K562 (cell line): Measurements from ENCODE around the gene CEBPB. TPM values are rescaled to one million over a fixed set of nuclear protein-coding genes. Genes with fewer than 3 reads are reported as not detected.

ENCODE experiments used
- BCOR ChIP-seq: fragments of 450-650 bp; IDR thresholded peaks from 2 replicates; pipeline ENCODE4 v1.6.1; 2016
- C11orf30 ChIP-seq: fragments of 450-650 bp; IDR thresholded peaks from 2 replicates; pipeline ENCODE4 v1.6.1; 2016; ENCODE audit warnings: low read depth, mild to moderate bottlenecking
- ELF2 ChIP-seq: fragments of 250-450 bp; sonication (Bioruptor Pico); IDR thresholded peaks from 2 replicates; pipeline ENCODE4 v1.5.0; 2021; ENCODE audit warnings: mild to moderate bottlenecking
- ESRRA ChIP-seq: fragments of 450-650 bp; IDR thresholded peaks from 2 replicates; pipeline ENCODE4 v1.6.1; 2014; ENCODE audit warnings: low read depth, mild to moderate bottlenecking, moderate library complexity, borderline replicate concordance
- HIVEP1 ChIP-seq: fragments of 250-450 bp; sonication (Bioruptor Pico); IDR thresholded peaks from 2 replicates; pipeline ENCODE4 v1.4.0; 2020; ENCODE audit warnings: mild to moderate bottlenecking
- HOXB6 ChIP-seq: fragments of 250-450 bp; sonication (Bioruptor Pico); IDR thresholded peaks from 2 replicates; pipeline ENCODE4 v1.5.1; 2022; ENCODE audit warnings: mild to moderate bottlenecking, borderline replicate concordance
- LEF1 ChIP-seq: fragments of 450-650 bp; IDR thresholded peaks from 2 replicates; pipeline ENCODE4 v1.6.1; 2016; ENCODE audit warnings: mild to moderate bottlenecking
- NR1H2 ChIP-seq: sonication (generic); formaldehyde crosslinking; IDR thresholded peaks from 2 replicates; pipeline ENCODE4 v1.4.0; 2020; ENCODE audit warnings: mild to moderate bottlenecking, missing genetic modification reagents
- POLR3G ChIP-seq: IDR thresholded peaks from 2 replicates; pipeline ENCODE4 v1.6.1; 2011; ENCODE audit not compliant: insufficient read length, insufficient replicate concordance; ENCODE audit errors: extremely low read depth
- SMARCA5 ChIP-seq: fragments of 450-650 bp; IDR thresholded peaks from 2 replicates; pipeline ENCODE4 v1.6.1; 2016
- SOX6 ChIP-seq: fragments of 450-650 bp; IDR thresholded peaks from 2 replicates; pipeline ENCODE4 v1.6.1; 2014; ENCODE audit warnings: mild to moderate bottlenecking
- TRIM24 ChIP-seq, 2 experiments: fragments of 450-650 bp; IDR thresholded peaks; 2 replicates each; pipeline ENCODE4 v1.6.1; 2016
- ZBTB8A ChIP-seq: fragments of 450-650 bp; IDR thresholded peaks from 2 replicates; pipeline ENCODE4 v1.6.1; 2018; ENCODE audit warnings: mild to moderate bottlenecking, moderate library complexity; ENCODE audit not compliant: partially characterized antibody
- ZNF143 ChIP-seq: sonication (generic); formaldehyde crosslinking; IDR thresholded peaks from 2 replicates; pipeline ENCODE4 v1.9.0; 2022; ENCODE audit warnings: mild to moderate bottlenecking, missing genetic modification reagents
- ZNF445 ChIP-seq: fragments of 250-450 bp; sonication (Bioruptor Pico); IDR thresholded peaks from 2 replicates; pipeline ENCODE4 v1.4.0; 2020; ENCODE audit warnings: low read depth, mild to moderate bottlenecking, moderate library complexity
- ZNF696 ChIP-seq: fragments of 250-450 bp; sonication (Bioruptor Pico); conservative IDR thresholded peaks from 2 replicates; pipeline ENCODE4 v1.4.0; 2020; ENCODE audit warnings: mild to moderate bottlenecking, moderate library complexity
- polyA plus RNA-seq, 8 experiments: library from polyadenylated mRNA; depleted of rRNA in 4 of 8; stranded (reverse) in 5 of 8; unstranded in 3 of 8; fragments of >200 nt; fragmentation: Nextera tagmentation in 2 of 8; fragmentation: Illumina TruSeq in 1 of 8; extraction: Ambion mirVana in 2 of 8; extraction: Trizol in 1 of 8; gene quantifications; 2 replicates each; pipeline versions ENCODE4 v1.2.1 to v1.2.3, GENCODE V29; 2011 to 2014; ENCODE audit warnings: inconsistent platforms in 1 of 8, missing spikeins in 1 of 8
- total RNA-seq, 7 experiments: library from RNA; depleted of rRNA in 6 of 7; stranded (reverse); fragments of >200 nt in 6 of 7; fragmentation: Illumina TruSeq in 2 of 7; extraction: Trizol in 2 of 7; gene quantifications; 2 replicates each; pipeline versions ENCODE4 v1.2.1 to v1.2.3, GENCODE V29; 2011 to 2021; ENCODE audit warnings: low replicate concordance in 1 of 7
- TF ChIP-seq, protein P1 (sequence below), 2 experiments: fragments of 450-650 bp; formaldehyde crosslinking in 1 of 2; IDR thresholded peaks; 2 replicates each; pipeline versions ENCODE4 v1.4.0 to v1.6.1; 2014 to 2020; ENCODE audit warnings: mild to moderate bottlenecking in 2 of 2, borderline replicate concordance in 1 of 2, low read depth in 1 of 2
- TF ChIP-seq, protein P2 (sequence below): sonication (generic); formaldehyde crosslinking; IDR thresholded peaks from 2 replicates; pipeline ENCODE4 v1.5.0; 2020; ENCODE audit warnings: missing genetic modification reagents
- TF ChIP-seq, protein P3 (sequence below): sonication (generic); formaldehyde crosslinking; IDR thresholded peaks from 2 replicates; pipeline ENCODE4 v1.8.1; 2023; ENCODE audit warnings: mild to moderate bottlenecking, missing genetic modification reagents

Gene CEBPB
- total and polyA plus RNA-seq, 9 of the 15 experiments (the other 6 are each of a cell fraction or from before 2014, with no cell fraction given) = 1.2 to 72.6 (median 7.8) TPM

DNA sequence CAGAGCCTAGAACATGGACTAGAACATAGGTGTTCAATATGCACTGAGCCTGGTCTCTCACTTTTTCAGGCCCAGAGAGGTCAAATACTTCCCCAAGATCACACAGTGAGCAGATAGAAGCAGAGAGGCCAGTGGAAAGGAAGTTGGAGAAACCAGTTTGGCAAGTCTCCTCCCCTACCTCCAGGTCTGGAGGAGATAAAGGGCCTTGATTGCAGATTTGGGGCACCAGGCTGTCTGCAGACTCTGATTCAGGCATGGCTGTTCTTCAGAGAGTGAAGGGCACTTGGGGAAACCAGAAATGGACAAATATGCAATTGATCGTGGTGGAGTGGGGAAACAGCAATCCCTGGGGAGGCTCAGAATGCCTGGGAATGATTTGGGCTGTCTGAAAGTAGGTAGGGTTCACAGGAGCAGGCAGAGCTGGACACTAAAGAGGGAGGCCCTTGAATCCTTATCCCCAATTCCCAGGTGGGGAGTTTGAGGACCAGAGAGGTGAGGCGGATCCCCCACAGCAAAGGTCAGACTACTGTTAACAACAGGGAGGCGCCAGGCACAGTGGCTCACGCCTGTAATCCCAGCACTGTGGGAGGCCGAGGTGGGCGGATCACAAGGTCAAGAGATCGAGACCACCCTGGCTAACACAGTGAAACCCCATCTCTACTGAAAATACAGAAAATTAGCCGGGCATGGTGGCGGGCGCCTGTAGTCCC lies 39.4 kb upstream of the CEBPB start (continued):
- TF ChIP-seq, protein P1, sequence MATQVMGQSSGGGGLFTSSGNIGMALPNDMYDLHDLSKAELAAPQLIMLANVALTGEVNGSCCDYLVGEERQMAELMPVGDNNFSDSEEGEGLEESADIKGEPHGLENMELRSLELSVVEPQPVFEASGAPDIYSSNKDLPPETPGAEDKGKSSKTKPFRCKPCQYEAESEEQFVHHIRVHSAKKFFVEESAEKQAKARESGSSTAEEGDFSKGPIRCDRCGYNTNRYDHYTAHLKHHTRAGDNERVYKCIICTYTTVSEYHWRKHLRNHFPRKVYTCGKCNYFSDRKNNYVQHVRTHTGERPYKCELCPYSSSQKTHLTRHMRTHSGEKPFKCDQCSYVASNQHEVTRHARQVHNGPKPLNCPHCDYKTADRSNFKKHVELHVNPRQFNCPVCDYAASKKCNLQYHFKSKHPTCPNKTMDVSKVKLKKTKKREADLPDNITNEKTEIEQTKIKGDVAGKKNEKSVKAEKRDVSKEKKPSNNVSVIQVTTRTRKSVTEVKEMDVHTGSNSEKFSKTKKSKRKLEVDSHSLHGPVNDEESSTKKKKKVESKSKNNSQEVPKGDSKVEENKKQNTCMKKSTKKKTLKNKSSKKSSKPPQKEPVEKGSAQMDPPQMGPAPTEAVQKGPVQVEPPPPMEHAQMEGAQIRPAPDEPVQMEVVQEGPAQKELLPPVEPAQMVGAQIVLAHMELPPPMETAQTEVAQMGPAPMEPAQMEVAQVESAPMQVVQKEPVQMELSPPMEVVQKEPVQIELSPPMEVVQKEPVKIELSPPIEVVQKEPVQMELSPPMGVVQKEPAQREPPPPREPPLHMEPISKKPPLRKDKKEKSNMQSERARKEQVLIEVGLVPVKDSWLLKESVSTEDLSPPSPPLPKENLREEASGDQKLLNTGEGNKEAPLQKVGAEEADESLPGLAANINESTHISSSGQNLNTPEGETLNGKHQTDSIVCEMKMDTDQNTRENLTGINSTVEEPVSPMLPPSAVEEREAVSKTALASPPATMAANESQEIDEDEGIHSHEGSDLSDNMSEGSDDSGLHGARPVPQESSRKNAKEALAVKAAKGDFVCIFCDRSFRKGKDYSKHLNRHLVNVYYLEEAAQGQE (IDR thresholded peaks at IDR 0.05; ENCODE audit: borderline replicate concordance) = no peak
- TF ChIP-seq, protein P1 (CRISPR knock-in tag; IDR thresholded peaks at IDR 0.05; ENCODE audit: low read depth) = no peak
- TF ChIP-seq NR1H2 (CRISPR knock-in tag) (no peak), ZNF143 (CRISPR knock-in tag) (no peak), ZBTB8A (no peak), BCOR (peak; percentile 81), ESRRA (no peak), HOXB6 (CRISPR knock-in tag) (no peak), TRIM24 (IDR thresholded peaks at IDR 0.05) (no peak; a peak in 1 of 4 replicates), C11orf30 (no peak), SOX6 (no peak), HIVEP1 (CRISPR knock-in tag) (no peak), ZNF445 (CRISPR knock-in tag) (no peak), POLR3G (no peak), SMARCA5 (peak; percentile 57; the same call in 1 of the 2 replicates), ZNF696 (CRISPR knock-in tag) (no peak), LEF1 (no peak), ELF2 (CRISPR knock-in tag) (no peak)
- TF ChIP-seq, protein P2, sequence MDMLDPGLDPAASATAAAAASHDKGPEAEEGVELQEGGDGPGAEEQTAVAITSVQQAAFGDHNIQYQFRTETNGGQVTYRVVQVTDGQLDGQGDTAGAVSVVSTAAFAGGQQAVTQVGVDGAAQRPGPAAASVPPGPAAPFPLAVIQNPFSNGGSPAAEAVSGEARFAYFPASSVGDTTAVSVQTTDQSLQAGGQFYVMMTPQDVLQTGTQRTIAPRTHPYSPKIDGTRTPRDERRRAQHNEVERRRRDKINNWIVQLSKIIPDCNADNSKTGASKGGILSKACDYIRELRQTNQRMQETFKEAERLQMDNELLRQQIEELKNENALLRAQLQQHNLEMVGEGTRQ (CRISPR knock-in tag) = no peak
- TF ChIP-seq, protein P3, sequence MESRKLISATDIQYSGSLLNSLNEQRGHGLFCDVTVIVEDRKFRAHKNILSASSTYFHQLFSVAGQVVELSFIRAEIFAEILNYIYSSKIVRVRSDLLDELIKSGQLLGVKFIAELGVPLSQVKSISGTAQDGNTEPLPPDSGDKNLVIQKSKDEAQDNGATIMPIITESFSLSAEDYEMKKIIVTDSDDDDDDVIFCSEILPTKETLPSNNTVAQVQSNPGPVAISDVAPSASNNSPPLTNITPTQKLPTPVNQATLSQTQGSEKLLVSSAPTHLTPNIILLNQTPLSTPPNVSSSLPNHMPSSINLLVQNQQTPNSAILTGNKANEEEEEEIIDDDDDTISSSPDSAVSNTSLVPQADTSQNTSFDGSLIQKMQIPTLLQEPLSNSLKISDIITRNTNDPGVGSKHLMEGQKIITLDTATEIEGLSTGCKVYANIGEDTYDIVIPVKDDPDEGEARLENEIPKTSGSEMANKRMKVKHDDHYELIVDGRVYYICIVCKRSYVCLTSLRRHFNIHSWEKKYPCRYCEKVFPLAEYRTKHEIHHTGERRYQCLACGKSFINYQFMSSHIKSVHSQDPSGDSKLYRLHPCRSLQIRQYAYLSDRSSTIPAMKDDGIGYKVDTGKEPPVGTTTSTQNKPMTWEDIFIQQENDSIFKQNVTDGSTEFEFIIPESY (CRISPR knock-in tag) = no peak
